GM12892 (cell line): Measurements from ENCODE around the gene CLEC11A.
"Not testable (repeated sequence)": the region's sequence is repeated elsewhere in the genome, so short reads cannot be mapped to it uniquely, and the experiment has no call there.

Source experiments
- DNase-seq: peaks from one replicate; pipeline ENCODE4 v3.0.0; 2011; ENCODE audit not compliant: insufficient read length
- FAIRE-seq: peaks from 2 replicates; lab custom pipeline; 2011; peaks lifted over from hg19 to GRCh38; lab: Jason Lieb, UNC
- POLR2A ChIP-seq: IDR thresholded peaks from 2 replicates; pipeline ENCODE4 v1.6.1; 2011; ENCODE audit warnings: low read depth, low read length, control low read depth
- POLR2AphosphoS5 ChIP-seq: IDR thresholded peaks from 2 replicates; pipeline ENCODE4 v1.6.1; 2011; ENCODE audit warnings: low read depth, low read length, control low read depth
- TAF1 ChIP-seq: IDR thresholded peaks from 2 replicates; pipeline ENCODE4 v1.6.1; 2011; ENCODE audit warnings: low read depth, mild to moderate bottlenecking, control low read depth, low read length, borderline replicate concordance

Gene CLEC11A

DNA sequence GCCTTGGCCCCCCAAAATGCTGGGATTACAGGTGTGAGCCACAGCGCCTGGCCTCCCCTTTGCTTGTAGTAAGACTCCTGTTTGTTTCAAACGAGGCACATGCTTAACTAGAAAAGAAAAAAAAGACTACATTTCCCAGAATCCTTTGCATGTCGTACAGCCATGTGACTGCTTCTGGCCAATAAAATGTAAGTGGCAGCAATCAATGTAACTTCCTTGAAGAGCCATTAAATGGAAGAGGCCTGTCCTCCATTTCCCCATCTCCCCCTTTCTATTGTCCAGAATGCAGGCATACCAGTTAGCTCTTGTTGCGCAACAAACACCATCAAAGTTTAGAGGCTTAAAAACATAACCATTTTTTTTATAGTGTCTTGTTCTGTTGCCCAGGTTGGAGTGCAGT lies 36.7 kb downstream of the CLEC11A start:
- DNase-seq (no peak), FAIRE-seq (no peak)
- TF ChIP-seq POLR2A: no peak
- TF ChIP-seq TAF1: no peak
- no peak for TF ChIP-seq POLR2AphosphoS5

DNA sequence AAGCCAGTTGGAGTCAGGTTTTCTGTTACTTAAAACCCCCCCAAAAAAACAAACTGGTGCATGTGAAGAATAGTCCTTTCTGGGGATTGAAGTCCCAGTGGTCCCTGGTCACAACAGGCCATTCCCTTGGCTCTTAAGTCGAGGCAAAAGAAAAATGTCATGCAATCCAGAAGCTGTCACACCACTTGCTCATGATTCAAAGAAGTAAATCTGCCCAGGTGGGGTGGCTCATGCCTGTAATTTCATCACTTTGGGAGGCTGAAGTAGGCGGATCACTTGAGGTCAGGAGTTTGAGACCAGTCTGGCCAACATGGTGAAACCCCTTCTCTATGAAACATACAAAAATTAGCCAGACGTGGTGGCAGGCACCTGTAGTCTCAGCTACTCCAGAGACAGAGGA lies 38.3 kb downstream of the CLEC11A start:
- FAIRE-seq, DNase-seq: not testable (repeated sequence)

- FAIRE-seq, DNase-seq: not testable (repeated sequence)
Measured at GRCh38 chr19:50763521-50763920, 40.4 kb downstream of the CLEC11A start.

- DNase-seq: no peak
- no peak for FAIRE-seq
- TF ChIP-seq TAF1: no peak
- no peak for TF ChIP-seq POLR2AphosphoS5
- TF ChIP-seq POLR2A: no peak
Measured at GRCh38 chr19:50764409-50764808, 41.2 kb downstream of the CLEC11A start.

GRCh38 chr19:50766746-50767145 lies 43.6 kb downstream of the CLEC11A start:
- DNase-seq, FAIRE-seq: not testable (repeated sequence)

DNA sequence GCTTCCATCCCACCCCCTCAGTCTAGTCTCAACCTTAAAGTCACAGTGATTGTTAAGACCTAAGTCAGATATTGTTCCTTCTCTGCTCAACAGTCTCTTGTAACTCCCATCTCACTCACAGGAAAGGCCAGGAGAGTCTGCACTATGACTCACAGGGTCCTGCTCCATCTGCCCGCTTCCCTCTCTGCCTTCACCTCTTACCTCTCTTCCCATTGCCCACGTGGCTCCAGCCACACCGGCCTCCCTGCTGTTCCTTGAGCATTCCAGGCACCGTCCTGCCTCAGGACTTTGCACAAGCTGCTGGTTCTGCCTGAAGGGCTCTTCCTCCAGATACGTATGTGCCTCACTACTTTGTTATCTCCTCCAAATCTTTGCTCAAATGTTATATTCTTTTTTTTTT lies 44.1 kb downstream of the CLEC11A start:
- not testable (repeated sequence) for FAIRE-seq, DNase-seq

- DNase-seq (no peak), FAIRE-seq (no peak)
- no peak for TF ChIP-seq POLR2A
- TF ChIP-seq TAF1: no peak
- TF ChIP-seq POLR2AphosphoS5: no peak
Measured at GRCh38 chr19:50768277-50768676, 45.1 kb downstream of the CLEC11A start.

DNA sequence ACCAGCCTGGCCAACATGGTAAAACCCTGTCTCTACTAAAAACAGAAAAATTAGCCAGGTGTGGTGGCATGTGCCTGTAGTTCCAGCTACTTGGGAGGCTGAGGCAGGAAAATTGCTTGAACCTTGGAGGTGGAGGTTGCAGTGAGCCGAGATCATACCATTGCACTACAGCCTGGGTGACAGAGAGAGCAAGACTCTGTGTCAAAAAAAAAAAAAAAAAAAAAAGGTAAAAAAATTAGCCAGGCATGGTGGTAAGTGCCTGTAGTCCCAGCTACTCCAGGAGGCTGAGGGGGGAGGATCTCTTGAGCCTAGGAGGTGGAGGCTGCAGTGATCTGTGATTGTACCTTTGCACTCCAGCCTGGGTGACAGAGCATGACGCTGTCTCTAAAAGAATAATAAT lies 47.0 kb downstream of the CLEC11A start, which contains the start of gene GPR32:
GPR32 (plus strand) TSS at position 301 of the 400 bp plus-strand sequence. CDS start 137 bp downstream, outside the sequence.
- FAIRE-seq: not testable (repeated sequence)

GRCh38 chr19:50770888-50771287 lies 47.7 kb downstream of the CLEC11A start:
- FAIRE-seq: no peak

More for the DNA sequence above, 47.0 kb downstream of the CLEC11A start, which contains the start of gene GPR32:
- not testable (repeated sequence) for DNase-seq

DNA sequence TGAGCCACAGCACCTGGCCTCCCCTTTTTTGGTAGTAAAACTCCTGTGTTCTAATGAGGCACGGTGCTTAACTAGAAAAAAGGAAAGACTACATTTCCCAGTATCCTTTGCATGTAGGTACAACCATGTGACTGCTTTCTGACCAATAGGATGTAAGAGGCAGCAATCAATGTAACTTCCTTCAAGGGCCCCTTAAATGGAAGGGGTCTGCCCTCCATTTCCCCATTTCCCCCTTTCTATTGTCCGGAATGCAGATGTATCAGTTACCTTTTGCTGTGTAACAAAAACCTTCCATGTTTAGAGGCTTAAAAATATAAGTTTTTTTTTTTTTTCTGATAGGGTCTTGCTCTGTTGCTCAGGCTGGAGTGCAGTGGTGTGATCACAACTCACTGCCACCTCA lies 49.3 kb downstream of the CLEC11A start:
- DNase-seq: no peak
- no peak for TF ChIP-seq POLR2AphosphoS5
- TF ChIP-seq TAF1: no peak
- TF ChIP-seq POLR2A: no peak
- no peak for FAIRE-seq

More at GRCh38 chr19:50770888-50771287, 47.7 kb downstream of the CLEC11A start:
- no peak for TF ChIP-seq POLR2AphosphoS5
- no peak for TF ChIP-seq TAF1
- no peak for TF ChIP-seq POLR2A
- no peak for DNase-seq

DNA sequence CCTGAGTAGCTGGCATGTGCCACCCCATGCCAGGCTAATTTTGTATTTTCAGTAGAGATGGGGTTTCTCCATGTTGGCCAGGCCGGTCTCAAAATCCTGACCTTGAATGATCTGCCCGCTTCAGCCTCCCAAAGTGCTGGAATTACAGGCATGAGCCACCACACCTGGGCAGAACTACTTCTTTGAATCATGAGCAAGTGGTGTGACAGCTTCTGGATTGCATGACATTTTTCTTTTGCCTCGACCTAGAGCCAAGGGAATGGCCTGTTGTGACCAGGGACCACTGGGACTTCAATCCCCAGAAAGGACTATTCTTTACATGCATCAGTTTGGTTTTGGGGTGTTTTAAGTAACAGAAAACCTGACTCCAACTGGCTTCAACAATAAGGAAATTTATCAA lies 49.7 kb downstream of the CLEC11A start:
- not testable (repeated sequence) for DNase-seq, FAIRE-seq

DNA sequence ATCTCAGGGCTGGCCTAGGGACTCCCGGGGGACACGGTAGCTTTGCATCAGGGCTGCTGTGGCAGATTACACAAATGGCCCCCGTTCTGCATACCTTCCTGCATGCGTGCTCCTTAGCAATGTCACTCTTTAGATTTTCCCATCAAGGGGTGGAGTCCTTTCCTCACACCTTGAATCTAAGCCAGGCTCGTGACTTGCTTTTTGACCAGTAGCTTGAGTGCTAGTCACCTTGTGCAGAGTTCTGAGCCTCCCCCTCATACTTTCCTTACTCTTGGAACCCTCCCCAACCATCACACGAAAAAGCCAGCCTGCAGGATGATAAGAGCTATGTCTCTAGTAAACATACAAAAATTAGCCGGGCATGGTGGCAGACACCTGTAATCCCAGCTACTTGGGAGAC lies 50.3 kb downstream of the CLEC11A start:
- DNase-seq, FAIRE-seq: not testable (repeated sequence)
